ENCODE measurements around the gene FUT7. TPM values are rescaled to one million over a fixed set of nuclear protein-coding genes. Genes with fewer than 3 reads are reported as not detected.

Gene FUT7
- total RNA-seq, 1 experiment from 2014 or later = not detected

GRCh38 chr9:137026384-137026783 is 5.5 kb downstream of the FUT7 start:
- Histone ChIP-seq H3K27me3 (ENCODE audit: insufficient read depth, low read length) (no peaks in the 10 kb centered on the region), H3K27ac (ENCODE audit: insufficient read length, low read depth, low read length) (no peak overlapping the region), H3K23me2 (ENCODE audit: insufficient read length, low read depth, low read length, poor library complexity, severe bottlenecking) (peaks cover 9% of the 10 kb centered on the region), H3K4ac (ENCODE audit: low read depth, low read length) (no peak overlapping the region), H2BK5ac (ENCODE audit: insufficient read length, low read length) (no peak overlapping the region), H2AFZ (ENCODE audit: low read length) (no peak overlapping the region), H4K5ac (ENCODE audit: insufficient read length, low read depth, low read length) (no peak overlapping the region), H3K4me1 (ENCODE audit: insufficient read depth, low read length) (no peaks in the 10 kb centered on the region), H2BK120ac (ENCODE audit: low read depth, low read length, poor library complexity, severe bottlenecking) (no peak overlapping the region), H2BK12ac (ENCODE audit: insufficient read length, low read depth, low read length) (no peak overlapping the region), H3K14ac (ENCODE audit: insufficient read depth, low read length) (no peak overlapping the region), H4K8ac (replicated peaks; ENCODE audit: insufficient read length, low read depth, low read length) (no peak overlapping the region), H2AK5ac (ENCODE audit: insufficient read length, low read length) (no peak overlapping the region), H3K79me2 (ENCODE audit: insufficient read depth, low read length) (no peaks in the 10 kb centered on the region), H3K9me3 (ENCODE audit: control insufficient read depth, low read depth, low read length) (no peaks in the 10 kb centered on the region), H4K20me1 (ENCODE audit: control insufficient read depth, insufficient read depth, insufficient read length) (peaks cover 2% of the 10 kb centered on the region), H2BK15ac (ENCODE audit: low read depth, low read length) (no peak overlapping the region), H3K18ac (ENCODE audit: insufficient read length, low read depth, low read length) (no peak overlapping the region), H2BK20ac (ENCODE audit: low read depth, low read length, poor library complexity, severe bottlenecking) (no peak overlapping the region), H3K9ac (ENCODE audit: extremely low read depth, insufficient read length, low read length) (no peak overlapping the region), H3K56ac (ENCODE audit: insufficient read length, low read depth, low read length) (no peak overlapping the region), H3K23ac (ENCODE audit: insufficient read length, low read depth, low read length) (no peak overlapping the region), H3K4me2 (ENCODE audit: insufficient read depth, insufficient read length, low read length) (no peak overlapping the region), H3K79me1 (ENCODE audit: insufficient read depth, low read depth, low read length, poor library complexity, severe bottlenecking) (no peaks in the 10 kb centered on the region), H3T11ph (ENCODE audit: low read length) (no peak overlapping the region), H4K91ac (ENCODE audit: insufficient read length, low read depth, low read length) (no peak overlapping the region)
- peaks cover 2 to 17% of the 10 kb centered on the region in 2 experiments; a peak in 3 of 4 replicates for H3K4me1 Mint-ChIP-seq
- no peaks in the 10 kb centered on the region for H3K36me3 Mint-ChIP-seq (ENCODE audit: insufficient read depth in 1 of 3, low read depth in 3 of 3)
- no peaks in the 10 kb centered on the region for H3K9me3 Mint-ChIP-seq
- no peak overlapping the region; a peak in 1 of 5 replicates for H3K4me3 Mint-ChIP-seq
- no peak overlapping the region for H3K27ac Mint-ChIP-seq
- peaks cover 22% of the 10 kb centered on the region for H3K27me3 Mint-ChIP-seq (ENCODE audit: low read depth)
- no peak for TF ChIP-seq CTCF (conservative IDR thresholded peaks at IDR 0.05)
- no CpG with 5 or more reads among the region's 2 CpGs for WGBS (ENCODE audit: extremely low coverage, insufficient read length, low lambda C conversion rate)
- DNase-seq = no peak

All from H9 (cell line).